ENCODE data around the gene LRRC25. TPM values are rescaled to one million over a fixed set of nuclear protein-coding genes. Genes with fewer than 3 reads are reported as not detected.
A peak's percentile ranks its signal among the peaks of the same experiment; 100 is the strongest.

Gene LRRC25
- total and polyA plus RNA-seq, 2 donors (not counting 1 experiment from before 2014, with no cell fraction given), result 0.10 to 1.2 TPM

GRCh38 chr19:18363787-18364186 is 33.6 kb downstream of the LRRC25 start:
- no peaks in the 10 kb centered on the region for H3K27me3 ChIP-seq (ENCODE audit: control insufficient read depth, insufficient read depth, low read length)
- no peak overlapping the region for H3K4me3 ChIP-seq (replicated peaks in 1 of 4; ENCODE audit: control extremely low read depth in 1 of 4, insufficient read depth in 1 of 4, low read depth in 3 of 4, low read length in 4 of 4)
- no peak for DNase-seq (ENCODE audit: low read depth in 2 of 2)
- H3K36me3 ChIP-seq (ENCODE audit: control insufficient read depth, insufficient read depth, low read length), result peaks cover 2% of the 10 kb centered on the region
- no peak for TF ChIP-seq EZH2 (IDR thresholded peaks at IDR 0.05; ENCODE audit: low read length, missing control alignments)
- TF ChIP-seq, protein P1, sequence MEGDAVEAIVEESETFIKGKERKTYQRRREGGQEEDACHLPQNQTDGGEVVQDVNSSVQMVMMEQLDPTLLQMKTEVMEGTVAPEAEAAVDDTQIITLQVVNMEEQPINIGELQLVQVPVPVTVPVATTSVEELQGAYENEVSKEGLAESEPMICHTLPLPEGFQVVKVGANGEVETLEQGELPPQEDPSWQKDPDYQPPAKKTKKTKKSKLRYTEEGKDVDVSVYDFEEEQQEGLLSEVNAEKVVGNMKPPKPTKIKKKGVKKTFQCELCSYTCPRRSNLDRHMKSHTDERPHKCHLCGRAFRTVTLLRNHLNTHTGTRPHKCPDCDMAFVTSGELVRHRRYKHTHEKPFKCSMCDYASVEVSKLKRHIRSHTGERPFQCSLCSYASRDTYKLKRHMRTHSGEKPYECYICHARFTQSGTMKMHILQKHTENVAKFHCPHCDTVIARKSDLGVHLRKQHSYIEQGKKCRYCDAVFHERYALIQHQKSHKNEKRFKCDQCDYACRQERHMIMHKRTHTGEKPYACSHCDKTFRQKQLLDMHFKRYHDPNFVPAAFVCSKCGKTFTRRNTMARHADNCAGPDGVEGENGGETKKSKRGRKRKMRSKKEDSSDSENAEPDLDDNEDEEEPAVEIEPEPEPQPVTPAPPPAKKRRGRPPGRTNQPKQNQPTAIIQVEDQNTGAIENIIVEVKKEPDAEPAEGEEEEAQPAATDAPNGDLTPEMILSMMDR (conservative IDR thresholded peaks at IDR 0.05 in 1 of 2, IDR thresholded peaks at IDR 0.05 in 1 of 2; ENCODE audit: low read depth in 1 of 2, low read length in 2 of 2), result no peak
- H2AFZ ChIP-seq (ENCODE audit: low read length), result no peak overlapping the region
- H3K79me2 ChIP-seq (ENCODE audit: control insufficient read depth, insufficient read depth, low read length), result no peaks in the 10 kb centered on the region
- no peak overlapping the region for H3K9ac ChIP-seq (ENCODE audit: insufficient read depth, low read length)
- peak overlapping the region; percentile 99 for H3K27ac ChIP-seq (ENCODE audit: insufficient read depth, low read length)
- H3K4me1 ChIP-seq (ENCODE audit: control insufficient read depth, extremely low read depth, insufficient read depth, low read length), result peaks cover 12% of the 10 kb centered on the region
- H3K4me2 ChIP-seq (ENCODE audit: extremely low read depth, insufficient read depth, low read length), result no peak overlapping the region
- no peaks in the 10 kb centered on the region for H4K20me1 ChIP-seq (ENCODE audit: control insufficient read depth, extremely low read depth, insufficient read depth, low read length)
- no peaks in the 10 kb centered on the region for H3K9me3 ChIP-seq (ENCODE audit: control insufficient read depth, insufficient read depth, low read depth, low read length)

DNA sequence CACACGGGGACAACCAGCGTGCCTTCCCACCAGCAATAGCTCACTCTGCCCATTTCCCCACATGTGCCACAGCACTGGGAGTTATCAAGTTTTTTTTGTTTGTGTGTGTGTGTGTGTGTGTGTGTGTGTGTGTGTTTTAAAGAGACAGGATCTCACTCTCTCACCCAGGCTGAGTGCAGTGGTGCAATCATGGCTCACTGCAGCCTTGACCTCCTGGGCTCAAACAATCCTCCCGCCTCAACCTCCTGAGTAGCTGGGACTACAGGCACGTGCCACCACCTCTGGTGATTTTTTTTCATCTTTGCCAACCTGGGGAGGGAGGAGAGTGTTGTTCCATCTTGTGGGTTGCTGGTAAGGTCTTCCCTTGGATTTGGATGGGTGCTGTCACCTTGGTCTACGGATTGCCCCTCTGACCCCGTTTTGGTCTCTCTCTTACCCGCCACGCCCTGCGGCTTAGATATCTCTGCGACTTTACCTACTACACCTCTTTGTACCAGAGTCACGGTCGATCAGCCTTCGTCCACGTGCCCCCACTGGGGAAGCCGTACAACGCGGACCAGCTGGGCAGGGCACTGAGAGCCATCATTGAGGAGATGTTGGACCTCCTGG is 34.4 kb downstream of the LRRC25 start:
- peaks cover 12% of the 10 kb centered on the region for H3K4me1 ChIP-seq (ENCODE audit: control insufficient read depth, extremely low read depth, insufficient read depth, low read length)
- H3K79me2 ChIP-seq (ENCODE audit: control insufficient read depth, insufficient read depth, low read length), result no peaks in the 10 kb centered on the region
- H3K9ac ChIP-seq (ENCODE audit: insufficient read depth, low read length), result no peak overlapping the region
- no peak overlapping the region for H3K4me3 ChIP-seq (replicated peaks in 1 of 4; ENCODE audit: control extremely low read depth in 1 of 4, insufficient read depth in 1 of 4, low read depth in 3 of 4, low read length in 4 of 4)
- DNase-seq (ENCODE audit: low read depth in 2 of 2), result no peak
- H3K4me2 ChIP-seq (ENCODE audit: extremely low read depth, insufficient read depth, low read length), result no peak overlapping the region
- no peaks in the 10 kb centered on the region for H3K9me3 ChIP-seq (ENCODE audit: control insufficient read depth, insufficient read depth, low read depth, low read length)
- no peak overlapping the region for H3K27ac ChIP-seq (ENCODE audit: insufficient read depth, low read length)
- H3K27me3 ChIP-seq (ENCODE audit: control insufficient read depth, insufficient read depth, low read length), result no peaks in the 10 kb centered on the region
- H4K20me1 ChIP-seq (ENCODE audit: control insufficient read depth, extremely low read depth, insufficient read depth, low read length), result no peaks in the 10 kb centered on the region
- H2AFZ ChIP-seq (ENCODE audit: low read length), result no peak overlapping the region
- H3K36me3 ChIP-seq (ENCODE audit: control insufficient read depth, insufficient read depth, low read length), result peaks cover 2% of the 10 kb centered on the region
- TF ChIP-seq, protein P1 (conservative IDR thresholded peaks at IDR 0.05 in 1 of 2, IDR thresholded peaks at IDR 0.05 in 1 of 2; ENCODE audit: low read depth in 1 of 2, low read length in 2 of 2), result no peak
- TF ChIP-seq EZH2 (IDR thresholded peaks at IDR 0.05; ENCODE audit: low read length, missing control alignments), result no peak

GRCh38 chr19:18361646-18362045 is 35.8 kb downstream of the LRRC25 start:
- no peak overlapping the region for H3K4me2 ChIP-seq (ENCODE audit: extremely low read depth, insufficient read depth, low read length)
- no peak overlapping the region for H3K4me3 ChIP-seq (replicated peaks in 1 of 4; ENCODE audit: control extremely low read depth in 1 of 4, insufficient read depth in 1 of 4, low read depth in 3 of 4, low read length in 4 of 4)
- no peak overlapping the region for H3K9ac ChIP-seq (ENCODE audit: insufficient read depth, low read length)
- H3K36me3 ChIP-seq (ENCODE audit: control insufficient read depth, insufficient read depth, low read length), result peaks cover 8% of the 10 kb centered on the region
- TF ChIP-seq, protein P1 (conservative IDR thresholded peaks at IDR 0.05 in 1 of 2, IDR thresholded peaks at IDR 0.05 in 1 of 2; ENCODE audit: low read depth in 1 of 2, low read length in 2 of 2), result no peak
- no peak for TF ChIP-seq EZH2 (IDR thresholded peaks at IDR 0.05; ENCODE audit: low read length, missing control alignments)
- H3K9me3 ChIP-seq (ENCODE audit: control insufficient read depth, insufficient read depth, low read depth, low read length), result no peaks in the 10 kb centered on the region
- peak in 1 of 2 donors; percentile 17 for DNase-seq (ENCODE audit: low read depth in 2 of 2)
- H3K79me2 ChIP-seq (ENCODE audit: control insufficient read depth, insufficient read depth, low read length), result no peaks in the 10 kb centered on the region
- H3K27me3 ChIP-seq (ENCODE audit: control insufficient read depth, insufficient read depth, low read length), result no peaks in the 10 kb centered on the region
- peaks cover 12% of the 10 kb centered on the region for H3K4me1 ChIP-seq (ENCODE audit: control insufficient read depth, extremely low read depth, insufficient read depth, low read length)
- H3K27ac ChIP-seq (ENCODE audit: insufficient read depth, low read length), result no peak overlapping the region
- H2AFZ ChIP-seq (ENCODE audit: low read length), result no peak overlapping the region
- H4K20me1 ChIP-seq (ENCODE audit: control insufficient read depth, extremely low read depth, insufficient read depth, low read length), result no peaks in the 10 kb centered on the region
